A549 (cell line): ENCODE data around the gene SNRPD3. TPM values are rescaled to one million over a fixed set of nuclear protein-coding genes. Genes with fewer than 3 reads are reported as not detected.
A peak's percentile ranks its signal among the peaks of the same experiment; 100 is the strongest.

Experiments
- ATAC-seq, 2 experiments: fragments of 200-7000 bp in 1 of 2; fragments of >200 bp in 1 of 2; cut with Nextera tagmentation in 1 of 2; cut with Tn5 transposase in 1 of 2; 3 replicates each; pipeline versions ENCODE4 v1.8.0 to v1.9.1; 2018 to 2020; ENCODE audit warnings: mild to moderate bottlenecking in 1 of 2, moderate library complexity in 1 of 2
- CTCF ChIA-PET: fragments of 300-600 bp; sonication (Branson Sonifier 250); formaldehyde crosslinking; extraction: SDS; loops from one replicate; lab custom pipeline; 2021; ENCODE audit warnings: antibody characterized with exemption, inconsistent platforms; lab: Yijun Ruan, JAX
- POLR2A ChIA-PET: fragments of 350-600 bp; formaldehyde crosslinking; extraction: SDS; loops from one replicate; lab custom pipeline; 2021; ENCODE audit warnings: antibody characterized with exemption, inconsistent platforms; lab: Yijun Ruan, JAX
- DNase-seq, 2 experiments: peaks; one replicate each; pipeline versions ENCODE4 v3.0.0 to v3.0.0-alpha.2; 2011 to 2016; ENCODE audit warnings: low read depth in 1 of 2, low spot score in 1 of 2
- FAIRE-seq: peaks from 2 replicates; lab custom pipeline; 2011; peaks lifted over from hg19 to GRCh38; lab: Jason Lieb, UNC
- H3K27ac ChIP-seq, 2 experiments: fragments of >200 bp; sonication (Bioruptor Twin); formaldehyde crosslinking; 3 replicates each; pipeline ENCODE4 v1.5.1; 2016 to 2017
- H3K4me1 ChIP-seq: fragments of >200 bp; sonication (Bioruptor Twin); formaldehyde crosslinking; 3 replicates; pipeline ENCODE4 v1.6.1; 2016
- H3K4me2 ChIP-seq: fragments of >200 bp; sonication (Bioruptor Twin); formaldehyde crosslinking; 3 replicates; pipeline ENCODE4 v1.6.1; 2016
- H3K4me3 ChIP-seq: fragments of >200 bp; sonication (Bioruptor Twin); formaldehyde crosslinking; 3 replicates; pipeline ENCODE4 v1.5.1; 2016
- H3K9me3 ChIP-seq: fragments of >200 bp; sonication (Bioruptor Twin); formaldehyde crosslinking; 3 replicates; pipeline ENCODE4 v1.6.1; 2016
- CBX2 ChIP-seq: fragments of 200-600 bp; sonication (generic); IDR thresholded peaks from 2 replicates; pipeline ENCODE4 v1.6.1; 2016; ENCODE audit warnings: low read depth, mild to moderate bottlenecking, borderline replicate concordance
- CHD4 ChIP-seq: fragments of 200-600 bp; sonication (generic); IDR thresholded peaks from 2 replicates; pipeline ENCODE4 v1.6.1; 2016; ENCODE audit warnings: antibody characterized with exemption, mild to moderate bottlenecking, borderline replicate concordance
- EHMT2 ChIP-seq: fragments of 200-600 bp; sonication (generic); IDR thresholded peaks from 2 replicates; pipeline ENCODE4 v1.6.1; 2016; ENCODE audit warnings: antibody characterized with exemption, low read depth, mild to moderate bottlenecking, moderate library complexity
- EP300 ChIP-seq, 2 experiments: fragments of >200 bp; sonication (Bioruptor Twin); formaldehyde crosslinking; IDR thresholded peaks; 2 replicates in 1 of 2; 3 replicates in 1 of 2; pipeline ENCODE4 v1.6.1; 2016 to 2017
- ESRRA ChIP-seq: fragments of 150-350 bp; IDR thresholded peaks from 2 replicates; pipeline ENCODE4 v1.6.1; 2014; ENCODE audit warnings: mild to moderate bottlenecking, low read length, borderline replicate concordance
- FOSB ChIP-seq: fragments of 250-450 bp; sonication (Bioruptor Pico); IDR thresholded peaks from 2 replicates; pipeline ENCODE4 v1.5.0; 2020; ENCODE audit warnings: mild to moderate bottlenecking, moderate library complexity
- FOSL2 ChIP-seq, 2 experiments: fragments of 450-650 bp in 1 of 2; fragments of >200 bp in 1 of 2; sonication (Bioruptor Twin) in 1 of 2; formaldehyde crosslinking; IDR thresholded peaks; 2 replicates each; pipeline versions ENCODE4 v1.5.0 to v1.6.1; 2016 to 2020; ENCODE audit warnings: mild to moderate bottlenecking in 1 of 2, moderate library complexity in 1 of 2
- FOXS1 ChIP-seq: fragments of 250-450 bp; sonication (Bioruptor Pico); IDR thresholded peaks from 2 replicates; pipeline ENCODE4 v1.5.0; 2020; ENCODE audit warnings: mild to moderate bottlenecking, moderate library complexity
- HDAC2 ChIP-seq: fragments of 200-600 bp; sonication (generic); IDR thresholded peaks from 2 replicates; pipeline ENCODE4 v1.6.1; 2016
- HOXA7 ChIP-seq: fragments of 250-450 bp; sonication (Bioruptor Pico); IDR thresholded peaks from 2 replicates; pipeline ENCODE4 v1.5.0; 2020; ENCODE audit warnings: mild to moderate bottlenecking, moderate library complexity
- JUN ChIP-seq, 2 experiments: fragments of >200 bp; sonication (Bioruptor Twin); formaldehyde crosslinking; IDR thresholded peaks; 2 replicates in 1 of 2; 3 replicates in 1 of 2; pipeline ENCODE4 v1.6.1; 2016 to 2017
- KDM1A ChIP-seq: fragments of 200-600 bp; sonication (generic); IDR thresholded peaks from 2 replicates; pipeline ENCODE4 v1.6.1; 2016; ENCODE audit warnings: low read depth, mild to moderate bottlenecking
- MAFK ChIP-seq: fragments of 450-650 bp; IDR thresholded peaks from 2 replicates; pipeline ENCODE4 v1.6.1; 2014; ENCODE audit not compliant: partially characterized antibody
- MAZ ChIP-seq: fragments of 150-350 bp; IDR thresholded peaks from 2 replicates; pipeline ENCODE4 v1.6.1; 2014; ENCODE audit warnings: antibody characterized with exemption, low read depth, low read length, borderline replicate concordance
- NFE2L2 ChIP-seq: fragments of 150-350 bp; conservative IDR thresholded peaks from 2 replicates; pipeline ENCODE4 v1.6.1; 2014; ENCODE audit warnings: low read length
- NPAS2 ChIP-seq: fragments of 250-450 bp; sonication (Bioruptor Pico); IDR thresholded peaks from 2 replicates; pipeline ENCODE4 v1.8.0; 2022; ENCODE audit warnings: mild to moderate bottlenecking, moderate library complexity, borderline replicate concordance
- PBX3 ChIP-seq: IDR thresholded peaks from 2 replicates; pipeline ENCODE4 v1.6.1; 2012
- PHF8 ChIP-seq: fragments of 200-600 bp; sonication (generic); IDR thresholded peaks from 2 replicates; pipeline ENCODE4 v1.6.1; 2016; ENCODE audit warnings: low read depth, mild to moderate bottlenecking, antibody characterized with exemption, moderate library complexity, borderline replicate concordance
- POLR2A ChIP-seq: IDR thresholded peaks from 2 replicates; pipeline ENCODE4 v1.6.1; 2012; ENCODE audit warnings: mild to moderate bottlenecking, low read length
- RCOR1 ChIP-seq: fragments of 150-350 bp; IDR thresholded peaks from 2 replicates; pipeline ENCODE4 v1.6.1; 2014; ENCODE audit warnings: antibody characterized with exemption, low read length, low read depth
- REST ChIP-seq: fragments of 200-600 bp; sonication (generic); IDR thresholded peaks from 2 replicates; pipeline ENCODE4 v1.6.1; 2016; ENCODE audit warnings: antibody characterized with exemption, mild to moderate bottlenecking, moderate library complexity
- SREBF2 ChIP-seq: fragments of 450-650 bp; IDR thresholded peaks from 2 replicates; pipeline ENCODE4 v1.6.1; 2014; ENCODE audit warnings: mild to moderate bottlenecking, moderate library complexity
- WGBS: methylation state at CpG from one replicate; pipeline ENCODE4 v1.1.6; 2017; ENCODE audit errors: missing lambda C conversion rate; 5-methylcytosine and 5-hydroxymethylcytosine counted together
- polyA plus RNA-seq, 4 experiments: library from polyadenylated mRNA; depleted of rRNA in 3 of 4; stranded (reverse); fragments of >200 nt; fragmentation: RNase III in 1 of 4; extraction: RNeasy Plus Mini Kit Qiagen cat#74134 plus additional on column Dnase treatment in 1 of 4; gene quantifications; 2 replicates in 3 of 4; 3 replicates in 1 of 4; pipeline ENCODE4 v1.2.3, GENCODE V29; 2011 to 2017

Gene SNRPD3
- polyA plus RNA-seq, 2 of the 4 experiments (the other 2 are of a cell fraction) = 157 to 344 TPM

GRCh38 chr22:24578355-24579257 lies 22.8 kb downstream of the SNRPD3 start:
- H3K4me3 ChIP-seq = no peak overlapping the region
- peak overlapping the region; percentile 64 for H3K4me2 ChIP-seq
- WGBS = 67% methylated on average over 8 of the region's 8 CpGs
- ATAC-seq (peak; percentile 62; a peak in 5 of 6 replicates), DNase-seq (peak in 1 of 2 experiments; percentile 50), FAIRE-seq (no peak)
- no peaks in the 10 kb centered on the region for H3K9me3 ChIP-seq
- peaks cover 31% of the 10 kb centered on the region for H3K4me1 ChIP-seq
- CTCF ChIA-PET = interaction anchor here (2.2 kb wide), 1 partner anchor 11 kb away, joined by 6 read pairs; no protein-coding TSS in a partner anchor
- POLR2A ChIA-PET = interaction anchor here (0.7 kb wide), 1 partner anchor 23 kb away, joined by 3 read pairs; the partner anchor contains the start of gene SNRPD3
- TF ChIP-seq MAZ (no peak), FOSB (CRISPR knock-in tag) (no peak), PHF8 (no peak), CBX2 (no peak), FOSL2 (IDR thresholded peaks at IDR 0.05) (no peak), FOSL2 (CRISPR knock-in tag; IDR thresholded peaks at IDR 0.05) (no peak), FOXS1 (no peak), EP300 (IDR thresholded peaks at IDR 0.05) (no peak), REST (no peak), RCOR1 (no peak), HDAC2 (no peak), MAFK (no peak), HOXA7 (no peak), KDM1A (no peak), JUN (IDR thresholded peaks at IDR 0.05) (no peak), ESRRA (no peak), NFE2L2 (no peak), PBX3 (no peak), NPAS2 (no peak), POLR2A (no peak), CHD4 (no peak)
- H3K27ac ChIP-seq = peak overlapping the region in 1 of 2 experiments; percentile 58; a peak in 3 of 6 replicates

DNA sequence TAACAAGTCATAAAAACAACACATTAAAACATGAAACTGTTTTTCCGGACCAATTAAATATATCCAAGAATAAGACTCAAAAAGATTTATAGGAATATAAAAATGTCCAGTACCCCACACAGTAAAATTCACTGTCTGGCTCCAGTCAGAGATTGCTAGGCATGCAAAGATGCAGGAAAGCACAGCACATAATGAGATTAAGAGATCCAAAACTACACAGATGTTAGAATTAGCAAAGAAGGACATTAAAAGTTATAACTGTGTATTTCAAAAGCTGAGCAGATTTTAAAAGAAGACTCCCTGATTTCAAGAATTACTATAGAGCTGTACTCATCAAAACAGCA lies 23.4 kb downstream of the SNRPD3 start:
- POLR2A ChIA-PET = no interaction called here
- ATAC-seq (no peak), FAIRE-seq (no peak), DNase-seq (no peak)
- no peak overlapping the region for H3K4me3 ChIP-seq
- no peak for TF ChIP-seq HOXA7
- TF ChIP-seq SREBF2 = no peak
- no peak for TF ChIP-seq EHMT2
- no peaks in the 10 kb centered on the region for H3K9me3 ChIP-seq
- H3K4me2 ChIP-seq = peak overlapping the region; percentile 64
- CTCF ChIA-PET = no interaction called here
- WGBS = 83% methylated on average over 1 of the region's 1 CpG
- H3K4me1 ChIP-seq = peaks cover 31% of the 10 kb centered on the region
- H3K27ac ChIP-seq = peak overlapping the region in 1 of 2 experiments; percentile 58; a peak in 1 of 6 replicates
